ENCODE measurements around the gene OR6S1. TPM values are rescaled to one million over a fixed set of nuclear protein-coding genes. Genes with fewer than 3 reads are reported as not detected.

The OR6S1 gene
- polyA plus RNA-seq, 1 of the 3 experiments (the other 2 are of a cell fraction), result not detected

DNA sequence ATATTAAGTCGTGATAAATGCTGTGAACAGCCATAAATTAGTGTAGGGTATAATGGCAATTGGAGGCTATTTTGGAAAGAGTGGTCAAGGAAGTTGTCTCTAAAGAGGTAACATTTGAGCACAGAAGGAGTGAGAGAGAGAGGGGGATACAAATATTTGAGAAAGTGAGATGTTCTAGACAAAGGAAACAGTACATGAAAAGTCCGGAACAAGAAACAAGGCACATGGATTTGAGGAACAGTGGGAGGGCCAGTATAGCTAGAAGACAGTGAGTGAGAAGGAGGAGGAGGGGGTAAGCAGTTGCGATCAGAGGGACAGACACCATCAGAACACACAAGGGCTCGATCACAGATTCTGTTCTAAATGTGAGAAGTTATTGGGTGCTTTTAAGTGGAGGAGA, 30.2 kb downstream of the OR6S1 start:
- no peak for DNase-seq
- Histone ChIP-seq H3K9ac (no peak overlapping the region), H3K27me3 (ENCODE audit: insufficient read depth) (no peaks in the 10 kb centered on the region), H3F3A (replicated peaks; ENCODE audit: insufficient read depth) (peaks cover 36% of the 10 kb centered on the region), H3K4me2 (peak overlapping the region; percentile 73; the same call in 1 of the 2 replicates), H3K9me3 (no peaks in the 10 kb centered on the region), H4K20me1 (ENCODE audit: insufficient read depth) (peaks cover 6% of the 10 kb centered on the region), H3K9me2 (no peaks in the 10 kb centered on the region), H3K36me3 (replicated peaks in 1 of 2; ENCODE audit: control insufficient read depth in 1 of 2, insufficient read depth in 2 of 2, low read length in 1 of 2) (no peaks in the 10 kb centered on the region), H2AFZ (ENCODE audit: low read depth) (no peak overlapping the region), H3K27ac (ENCODE audit: low read depth in 2 of 2, low read length in 1 of 2) (no peak overlapping the region), H3K4me1 (ENCODE audit: control insufficient read depth in 1 of 2, insufficient read depth in 2 of 2, low read depth in 1 of 2, low read length in 1 of 2) (no peaks in the 10 kb centered on the region; a peak in 2 of 4 replicates), H3K79me2 (ENCODE audit: insufficient read depth) (no peaks in the 10 kb centered on the region), H3K4me3 (ENCODE audit: low read depth in 2 of 2, low read length in 1 of 2) (no peak overlapping the region)
- TF ChIP-seq SIN3A (IDR thresholded peaks at IDR 0.05; ENCODE audit: borderline replicate concordance, low read depth, low read length), result no peak
- no peak for TF ChIP-seq RFX5 (IDR thresholded peaks at IDR 0.05; ENCODE audit: low read length)
- TF ChIP-seq MEF2A (IDR thresholded peaks at IDR 0.05; ENCODE audit: borderline replicate concordance, low read depth), result no peak
- no peak for TF ChIP-seq CHD2 (IDR thresholded peaks at IDR 0.05; ENCODE audit: low read length, partially characterized antibody)
- TF ChIP-seq, protein P1, sequence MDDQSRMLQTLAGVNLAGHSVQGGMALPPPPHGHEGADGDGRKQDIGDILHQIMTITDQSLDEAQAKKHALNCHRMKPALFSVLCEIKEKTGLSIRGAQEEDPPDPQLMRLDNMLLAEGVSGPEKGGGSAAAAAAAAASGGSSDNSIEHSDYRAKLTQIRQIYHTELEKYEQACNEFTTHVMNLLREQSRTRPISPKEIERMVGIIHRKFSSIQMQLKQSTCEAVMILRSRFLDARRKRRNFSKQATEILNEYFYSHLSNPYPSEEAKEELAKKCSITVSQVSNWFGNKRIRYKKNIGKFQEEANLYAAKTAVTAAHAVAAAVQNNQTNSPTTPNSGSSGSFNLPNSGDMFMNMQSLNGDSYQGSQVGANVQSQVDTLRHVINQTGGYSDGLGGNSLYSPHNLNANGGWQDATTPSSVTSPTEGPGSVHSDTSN (IDR thresholded peaks at IDR 0.05), result no peak
- TF ChIP-seq, protein P2, sequence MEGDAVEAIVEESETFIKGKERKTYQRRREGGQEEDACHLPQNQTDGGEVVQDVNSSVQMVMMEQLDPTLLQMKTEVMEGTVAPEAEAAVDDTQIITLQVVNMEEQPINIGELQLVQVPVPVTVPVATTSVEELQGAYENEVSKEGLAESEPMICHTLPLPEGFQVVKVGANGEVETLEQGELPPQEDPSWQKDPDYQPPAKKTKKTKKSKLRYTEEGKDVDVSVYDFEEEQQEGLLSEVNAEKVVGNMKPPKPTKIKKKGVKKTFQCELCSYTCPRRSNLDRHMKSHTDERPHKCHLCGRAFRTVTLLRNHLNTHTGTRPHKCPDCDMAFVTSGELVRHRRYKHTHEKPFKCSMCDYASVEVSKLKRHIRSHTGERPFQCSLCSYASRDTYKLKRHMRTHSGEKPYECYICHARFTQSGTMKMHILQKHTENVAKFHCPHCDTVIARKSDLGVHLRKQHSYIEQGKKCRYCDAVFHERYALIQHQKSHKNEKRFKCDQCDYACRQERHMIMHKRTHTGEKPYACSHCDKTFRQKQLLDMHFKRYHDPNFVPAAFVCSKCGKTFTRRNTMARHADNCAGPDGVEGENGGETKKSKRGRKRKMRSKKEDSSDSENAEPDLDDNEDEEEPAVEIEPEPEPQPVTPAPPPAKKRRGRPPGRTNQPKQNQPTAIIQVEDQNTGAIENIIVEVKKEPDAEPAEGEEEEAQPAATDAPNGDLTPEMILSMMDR (IDR thresholded peaks at IDR 0.05), result no peak
- no peak for TF ChIP-seq TEAD4 (IDR thresholded peaks at IDR 0.05; ENCODE audit: borderline replicate concordance, insufficient read depth)
- TF ChIP-seq FOXM1 (IDR thresholded peaks at IDR 0.05; ENCODE audit: low read depth), result no peak
- no peak for TF ChIP-seq REST (IDR thresholded peaks at IDR 0.05; ENCODE audit: low read depth, low read length)
- no peak for TF ChIP-seq NFIC (IDR thresholded peaks at IDR 0.05; ENCODE audit: borderline replicate concordance)
- no peak for TF ChIP-seq FOSL2 (IDR thresholded peaks at IDR 0.05; ENCODE audit: borderline replicate concordance, low read depth)
- TF ChIP-seq ZBTB33 (IDR thresholded peaks at IDR 0.05; ENCODE audit: borderline replicate concordance, low read depth), result no peak
- TF ChIP-seq NRF1 (IDR thresholded peaks at IDR 0.05; ENCODE audit: low read depth, low read length), result no peak
- TF ChIP-seq, protein P3, sequence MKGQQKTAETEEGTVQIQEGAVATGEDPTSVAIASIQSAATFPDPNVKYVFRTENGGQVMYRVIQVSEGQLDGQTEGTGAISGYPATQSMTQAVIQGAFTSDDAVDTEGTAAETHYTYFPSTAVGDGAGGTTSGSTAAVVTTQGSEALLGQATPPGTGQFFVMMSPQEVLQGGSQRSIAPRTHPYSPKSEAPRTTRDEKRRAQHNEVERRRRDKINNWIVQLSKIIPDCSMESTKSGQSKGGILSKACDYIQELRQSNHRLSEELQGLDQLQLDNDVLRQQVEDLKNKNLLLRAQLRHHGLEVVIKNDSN (IDR thresholded peaks at IDR 0.05; ENCODE audit: borderline replicate concordance, low read depth), result no peak
- TF ChIP-seq, protein P4, sequence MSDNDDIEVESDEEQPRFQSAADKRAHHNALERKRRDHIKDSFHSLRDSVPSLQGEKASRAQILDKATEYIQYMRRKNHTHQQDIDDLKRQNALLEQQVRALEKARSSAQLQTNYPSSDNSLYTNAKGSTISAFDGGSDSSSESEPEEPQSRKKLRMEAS (IDR thresholded peaks at IDR 0.05; ENCODE audit: low read depth), result no peak
- TF ChIP-seq RAD21 (IDR thresholded peaks at IDR 0.05; ENCODE audit: low read length), result no peak
- TF ChIP-seq MXI1 (IDR thresholded peaks at IDR 0.05; ENCODE audit: low read depth, low read length), result no peak
- no peak for TF ChIP-seq FOXJ3 (CRISPR knock-in tag; IDR thresholded peaks at IDR 0.05)
- TF ChIP-seq USF2 (IDR thresholded peaks at IDR 0.05; ENCODE audit: borderline replicate concordance, low read depth, low read length), result no peak
- WGBS (ENCODE audit: low lambda C conversion rate), result 49% methylated on average over 4 of the region's 4 CpGs
- ChIA-PET CTCF (interaction anchor here (4.9 kb wide), 1 partner anchor 282 kb away, joined by 70 read pairs; no protein-coding TSS in a partner anchor), POLR2A (no interaction called here)
